Liver (tissue), 3 donors: ENCODE results near the gene JPT2.

Experiments used
- CTCF ChIP-seq: fragments of 150-350 bp; IDR thresholded peaks from 2 replicates; pipeline ENCODE4 v1.5.1; 2017; ENCODE audit warnings: improper control_type of control experiment, low read depth, low read length; ENCODE audit not compliant: missing input control
- FOXA1 ChIP-seq: IDR thresholded peaks from 2 replicates; pipeline ENCODE4 v1.6.1; 2016; ENCODE audit warnings: antibody characterized with exemption
- GABPA ChIP-seq, 2 donors: IDR thresholded peaks in 1 of 2; conservative IDR thresholded peaks in 1 of 2; 2 replicates each; pipeline ENCODE4 v1.6.1; 2016; ENCODE audit warnings: antibody characterized with exemption in 2 of 2, mild to moderate bottlenecking in 1 of 2, moderate library complexity in 1 of 2
- ZBTB33 ChIP-seq: IDR thresholded peaks from 2 replicates; pipeline ENCODE4 v1.6.1; 2016; ENCODE audit warnings: antibody characterized with exemption
- donor health status: healthy.
- donor health status: healthy.

GRCh38 chr16:1727651-1728624 is 49.9 kb downstream of the JPT2 start:
- TF ChIP-seq CTCF (no peak), ZBTB33 (no peak), FOXA1 (no peak), GABPA (IDR thresholded peaks at IDR 0.05 in 1 of 2, conservative IDR thresholded peaks at IDR 0.05 in 1 of 2) (no peak)
